Uterus (tissue), 4 donors: Measurements from ENCODE around the gene CAPN11. TPM values are rescaled to one million over a fixed set of nuclear protein-coding genes. Genes with fewer than 3 reads are reported as not detected.

ENCODE experiments used
- DNase-seq, 2 donors: peaks; one replicate each; pipeline ENCODE4 v3.0.0-alpha.2; 2019 to 2020
- H3K27ac ChIP-seq, 2 donors: fragments of 200-600 bp; sonication (generic); 1 replicate in 1 of 2; 2 replicates in 1 of 2; pipeline ENCODE4 v1.5.1; 2016 to 2018
- H3K27me3 ChIP-seq, 2 donors: fragments of 200-600 bp; sonication (generic); one replicate each; pipeline ENCODE4 v1.5.1; 2018 to 2019; ENCODE audit warnings: control low read depth in 1 of 2
- H3K36me3 ChIP-seq, 2 donors: fragments of 200-600 bp; sonication (generic); one replicate each; pipeline ENCODE4 v1.5.1; 2019; ENCODE audit warnings: control low read depth in 1 of 2
- H3K4me1 ChIP-seq, 2 donors: fragments of 200-600 bp; sonication (generic); one replicate each; pipeline ENCODE4 v1.5.1; 2018 to 2019; ENCODE audit warnings: control low read depth in 1 of 2
- H3K4me3 ChIP-seq, 2 donors: fragments of 200-600 bp; sonication (generic); 1 replicate in 1 of 2; 2 replicates in 1 of 2; pipeline ENCODE4 v1.5.1; 2018 to 2019; ENCODE audit warnings: mild to moderate bottlenecking in 1 of 2
- H3K9me3 ChIP-seq, 2 donors: fragments of 200-600 bp; sonication (generic); one replicate each; pipeline ENCODE4 v1.5.1; 2019; ENCODE audit warnings: control low read depth in 1 of 2
- POLR2A ChIP-seq, 2 donors: fragments of 450-650 bp; IDR thresholded peaks; one replicate each; pipeline ENCODE4 v1.6.1; 2016; ENCODE audit warnings: antibody characterized with exemption in 2 of 2, mild to moderate bottlenecking in 1 of 2, moderate library complexity in 1 of 2
- intact Hi-C: fragments of 100-400 bp; cut with DNase I; formaldehyde crosslinking; loops from one replicate; pipeline ENCODE4 v1.15.1; 2023; ENCODE audit warnings: low total_unique reads
- total RNA-seq, 4 donors: library from RNA; depleted of rRNA in 3 of 4; stranded (reverse); fragments of >200 nt in 3 of 4; gene quantifications; one replicate each; pipeline versions ENCODE4 v1.1.0 to v1.2.4, GENCODE V29; 2014 to 2023
- TF ChIP-seq, protein P1 (sequence below), 4 experiments: fragments of 200-600 bp in 2 of 4; fragments of 450-650 bp in 2 of 4; sonication (generic) in 2 of 4; IDR thresholded peaks; one replicate each; pipeline ENCODE4 v1.5.1; 2016 to 2019; ENCODE audit warnings: antibody characterized with exemption in 4 of 4, mild to moderate bottlenecking in 2 of 4, moderate library complexity in 1 of 4
- donor health status: DM: yes; HTN: yes; CAD: no.

Gene CAPN11
- total RNA-seq, 4 donors from 2014 or later: 1.5 TPM; not detected in 3

GRCh38 chr6:44111434-44112417, 46.9 kb upstream of the CAPN11 start:
- no peak overlapping the region for H3K4me3 ChIP-seq
- intact Hi-C loops: no loop called here
- TF ChIP-seq POLR2A (IDR thresholded peaks at IDR 0.05): no peak
- TF ChIP-seq, protein P1, sequence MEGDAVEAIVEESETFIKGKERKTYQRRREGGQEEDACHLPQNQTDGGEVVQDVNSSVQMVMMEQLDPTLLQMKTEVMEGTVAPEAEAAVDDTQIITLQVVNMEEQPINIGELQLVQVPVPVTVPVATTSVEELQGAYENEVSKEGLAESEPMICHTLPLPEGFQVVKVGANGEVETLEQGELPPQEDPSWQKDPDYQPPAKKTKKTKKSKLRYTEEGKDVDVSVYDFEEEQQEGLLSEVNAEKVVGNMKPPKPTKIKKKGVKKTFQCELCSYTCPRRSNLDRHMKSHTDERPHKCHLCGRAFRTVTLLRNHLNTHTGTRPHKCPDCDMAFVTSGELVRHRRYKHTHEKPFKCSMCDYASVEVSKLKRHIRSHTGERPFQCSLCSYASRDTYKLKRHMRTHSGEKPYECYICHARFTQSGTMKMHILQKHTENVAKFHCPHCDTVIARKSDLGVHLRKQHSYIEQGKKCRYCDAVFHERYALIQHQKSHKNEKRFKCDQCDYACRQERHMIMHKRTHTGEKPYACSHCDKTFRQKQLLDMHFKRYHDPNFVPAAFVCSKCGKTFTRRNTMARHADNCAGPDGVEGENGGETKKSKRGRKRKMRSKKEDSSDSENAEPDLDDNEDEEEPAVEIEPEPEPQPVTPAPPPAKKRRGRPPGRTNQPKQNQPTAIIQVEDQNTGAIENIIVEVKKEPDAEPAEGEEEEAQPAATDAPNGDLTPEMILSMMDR (IDR thresholded peaks at IDR 0.05): no peak
- no peaks in the 10 kb centered on the region for H3K27me3 ChIP-seq
- H3K36me3 ChIP-seq: no peaks in the 10 kb centered on the region
- H3K9me3 ChIP-seq: no peaks in the 10 kb centered on the region
- peaks cover 0 to under 1% of the 10 kb centered on the region in 2 donors for H3K4me1 ChIP-seq
- H3K27ac ChIP-seq: no peak overlapping the region
- DNase-seq: no peak

- intact Hi-C loops: no loop called here
Measured at GRCh38 chr6:44113414-44113813, 45.2 kb upstream of the CAPN11 start.

DNA sequence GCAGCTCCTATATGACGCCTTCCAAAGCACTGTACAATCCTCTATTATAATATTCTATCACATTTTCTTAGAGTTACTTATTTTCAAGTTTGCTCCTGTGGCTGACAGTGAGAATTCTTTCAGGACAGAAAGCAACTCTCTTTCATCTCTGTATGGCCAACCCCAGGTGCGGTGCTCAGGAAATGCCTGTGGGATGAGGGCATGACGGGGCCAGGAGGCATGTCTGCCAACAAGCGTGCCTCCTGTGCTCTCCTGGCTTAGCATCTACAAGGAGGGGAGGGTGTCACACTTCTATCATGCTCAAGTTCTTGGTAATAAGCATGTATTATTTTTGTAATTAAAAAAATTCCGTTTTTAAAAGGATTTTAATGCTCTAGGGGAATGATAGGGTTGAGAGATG, 42.8 kb upstream of the CAPN11 start:
- TF ChIP-seq POLR2A (IDR thresholded peaks at IDR 0.05): no peak
- TF ChIP-seq, protein P1 (IDR thresholded peaks at IDR 0.05): no peak
- no peaks in the 10 kb centered on the region for H3K36me3 ChIP-seq
- no peak for DNase-seq
- no peaks in the 10 kb centered on the region for H3K27me3 ChIP-seq
- peak overlapping the region in 1 of 2 donors; percentile 81 for H3K27ac ChIP-seq
- H3K4me1 ChIP-seq: peaks cover 0 to 12% of the 10 kb centered on the region in 2 donors
- intact Hi-C loops: no loop called here
- no peak overlapping the region for H3K4me3 ChIP-seq
- H3K9me3 ChIP-seq: no peaks in the 10 kb centered on the region

More at GRCh38 chr6:44113414-44113813, 45.2 kb upstream of the CAPN11 start:
- H3K27me3 ChIP-seq: no peaks in the 10 kb centered on the region
- DNase-seq: no peak
- no peaks in the 10 kb centered on the region for H3K9me3 ChIP-seq
- H3K36me3 ChIP-seq: no peaks in the 10 kb centered on the region
- H3K4me3 ChIP-seq: no peak overlapping the region
- TF ChIP-seq, protein P1 (IDR thresholded peaks at IDR 0.05): no peak
- no peak for TF ChIP-seq POLR2A (IDR thresholded peaks at IDR 0.05)
- peaks cover 0 to 12% of the 10 kb centered on the region in 2 donors for H3K4me1 ChIP-seq
- H3K27ac ChIP-seq: no peak overlapping the region

GRCh38 chr6:44116641-44117382, 41.8 kb upstream of the CAPN11 start:
- Histone ChIP-seq H3K36me3 (no peaks in the 10 kb centered on the region), H3K4me1 (peaks cover 0 to 16% of the 10 kb centered on the region in 2 donors), H3K27me3 (no peaks in the 10 kb centered on the region), H3K9me3 (no peaks in the 10 kb centered on the region), H3K27ac (peak overlapping the region; percentile 25 to 81), H3K4me3 (no peak overlapping the region)
- DNase-seq: no peak
- TF ChIP-seq, protein P1 (IDR thresholded peaks at IDR 0.05): no peak
- no peak for TF ChIP-seq POLR2A (IDR thresholded peaks at IDR 0.05)
- intact Hi-C loops: no loop called here
